PC-9 (cell line): Measurements from ENCODE around the gene TCAP. TPM values are rescaled to one million over a fixed set of nuclear protein-coding genes. Genes with fewer than 3 reads are reported as not detected.

Experiments used
- BruUV-seq: library from RNA; stranded (reverse); fragments of 400-500 nt; replicated peaks from 2 replicates; lab custom pipeline; 2021; lab: Mats Ljungman, UMichigan
- CTCF ChIA-PET: fragments of 300-600 bp; sonication (Branson Sonifier 250); formaldehyde crosslinking; loops from one replicate; lab custom pipeline; 2022; ENCODE audit warnings: antibody characterized with exemption; lab: Charles Lee
- POLR2A ChIA-PET: fragments of 300-600 bp; sonication (Branson Sonifier 250); formaldehyde crosslinking; loops from one replicate; lab custom pipeline; 2022; ENCODE audit warnings: antibody characterized with exemption; ENCODE audit not compliant: unreplicated experiment; lab: Charles Lee
- DNase-seq, 2 experiments: peaks; one replicate each; pipeline versions ENCODE4 v3.0.0 to v3.0.0-alpha.2; 2015 to 2022; ENCODE audit warnings: mixed read lengths in 1 of 2
- H2AFZ ChIP-seq: fragments of 200-600 bp; sonication (generic); 2 replicates; pipeline ENCODE4 v1.8.1; 2017; ENCODE audit warnings: antibody characterized with exemption
- H3F3A ChIP-seq: fragments of 200-600 bp; sonication (generic); 2 replicates; pipeline ENCODE4 v1.8.1; 2017; ENCODE audit warnings: antibody characterized with exemption, mild to moderate bottlenecking, low read depth; ENCODE audit not compliant: insufficient read depth
- H3K27ac ChIP-seq: fragments of 200-600 bp; sonication (generic); 2 replicates; pipeline ENCODE4 v1.6.1; 2016; ENCODE audit warnings: mixed run types
- H3K27me3 ChIP-seq: fragments of 200-600 bp; sonication (generic); 2 replicates; pipeline ENCODE4 v1.6.1; 2016; ENCODE audit warnings: low read depth, mixed run types; ENCODE audit not compliant: insufficient read depth
- H3K36me3 ChIP-seq: fragments of 200-600 bp; sonication (generic); 2 replicates; pipeline ENCODE4 v1.6.1; 2016; ENCODE audit warnings: low read depth, mixed run types
- H3K4me1 ChIP-seq: fragments of 200-600 bp; sonication (generic); replicated peaks from 2 replicates; pipeline ENCODE4 v1.6.1; 2016; ENCODE audit warnings: mixed run types; ENCODE audit not compliant: insufficient read depth
- H3K4me2 ChIP-seq: fragments of 200-600 bp; sonication (generic); 2 replicates; pipeline ENCODE4 v1.6.1; 2017; ENCODE audit warnings: mixed run types
- H3K4me3 ChIP-seq: fragments of 200-600 bp; sonication (generic); 2 replicates; pipeline ENCODE4 v1.6.1; 2016; ENCODE audit warnings: mixed run types
- H3K79me2 ChIP-seq: fragments of 200-600 bp; sonication (generic); 2 replicates; pipeline ENCODE4 v1.6.1; 2017; ENCODE audit warnings: low read depth, mixed run types
- H3K9me2 ChIP-seq: fragments of 200-600 bp; sonication (generic); 2 replicates; pipeline ENCODE4 v1.8.1; 2017; ENCODE audit warnings: mild to moderate bottlenecking; ENCODE audit not compliant: insufficient read depth
- H3K9me3 ChIP-seq: fragments of 200-600 bp; sonication (generic); 2 replicates; pipeline ENCODE4 v1.8.1; 2016; ENCODE audit warnings: low read depth; ENCODE audit not compliant: insufficient read depth
- H4K20me1 ChIP-seq: fragments of 200-600 bp; sonication (generic); 2 replicates; pipeline ENCODE4 v1.8.1; 2017; ENCODE audit not compliant: insufficient read depth
- CTCF ChIP-seq: fragments of 200-600 bp; sonication (generic); conservative IDR thresholded peaks from 2 replicates; pipeline ENCODE4 v1.6.1; 2017; ENCODE audit warnings: mixed run types, antibody characterized with exemption, mild to moderate bottlenecking, moderate library complexity
- EZH2 ChIP-seq: fragments of 200-600 bp; sonication (generic); IDR thresholded peaks from 2 replicates; pipeline ENCODE4 v1.8.0; 2017; ENCODE audit warnings: antibody characterized with exemption, low read depth
- intact Hi-C: fragments of 100-400 bp; cut with micrococcal nuclease; formaldehyde crosslinking; loops from one replicate; pipeline ENCODE4 v1.10.0; 2022; ENCODE audit not compliant: unreplicated experiment
- total RNA-seq: library from RNA; stranded (reverse); gene quantifications from 2 replicates; pipeline ENCODE4 v1.2.3, GENCODE V29; 2021

Gene TCAP
- total RNA-seq, 1 experiment from 2014 or later = 1.6 TPM

- BruUV-seq = no TSS peak
- no peaks in the 10 kb centered on the region for H3K9me3 ChIP-seq
- H3K79me2 ChIP-seq = no peaks in the 10 kb centered on the region
- intact Hi-C loops = no loop called here
- H4K20me1 ChIP-seq = peaks cover 10% of the 10 kb centered on the region; the same call in 1 of the 2 replicates
- no peak overlapping the region for H3K4me3 ChIP-seq
- no peak overlapping the region for H3K4me2 ChIP-seq
- CTCF ChIA-PET = no interaction called here
- H3K27ac ChIP-seq = no peak overlapping the region
- POLR2A ChIA-PET = no interaction called here
- no peaks in the 10 kb centered on the region for H3K27me3 ChIP-seq
- H2AFZ ChIP-seq = no peak overlapping the region
- H3K36me3 ChIP-seq = no peaks in the 10 kb centered on the region
- H3F3A ChIP-seq = no peaks in the 10 kb centered on the region
- H3K9me2 ChIP-seq = no peaks in the 10 kb centered on the region
- no peak for DNase-seq
- H3K4me1 ChIP-seq = no peaks in the 10 kb centered on the region
- TF ChIP-seq CTCF (no peak), EZH2 (no peak)
Observed at GRCh38 chr17:39650121-39650579, 15.0 kb upstream of the TCAP start.

GRCh38 chr17:39651923-39652586, 13.1 kb upstream of the TCAP start:
- H3K27me3 ChIP-seq = no peaks in the 10 kb centered on the region
- no peak overlapping the region for H3K4me3 ChIP-seq
- H3K27ac ChIP-seq = no peak overlapping the region
- no TSS peak for BruUV-seq
- H3K9me2 ChIP-seq = no peaks in the 10 kb centered on the region
- no peaks in the 10 kb centered on the region for H3K79me2 ChIP-seq
- H4K20me1 ChIP-seq = peaks cover 10% of the 10 kb centered on the region; the same call in 1 of the 2 replicates
- no peak overlapping the region for H2AFZ ChIP-seq
- TF ChIP-seq EZH2 = no peak
- no peak for TF ChIP-seq CTCF
- H3K36me3 ChIP-seq = no peaks in the 10 kb centered on the region
- intact Hi-C loops = no loop called here
- no peaks in the 10 kb centered on the region for H3K9me3 ChIP-seq
- ChIA-PET POLR2A (interaction anchor here (0.6 kb wide), 1 partner anchor 267 kb away, joined by 4 read pairs; no protein-coding TSS in a partner anchor), CTCF (interaction anchor here (0.6 to 2.4 kb wide), 3 partner anchors 20 to 48 kb away, joined by 3 to 7 read pairs (median 4); no protein-coding TSS in a partner anchor)
- H3F3A ChIP-seq = no peaks in the 10 kb centered on the region
- no peak overlapping the region for H3K4me2 ChIP-seq
- no peaks in the 10 kb centered on the region for H3K4me1 ChIP-seq
- DNase-seq = no peak

GRCh38 chr17:39652587-39653315, 12.4 kb upstream of the TCAP start:
- Histone ChIP-seq H3F3A (no peaks in the 10 kb centered on the region), H3K27me3 (no peaks in the 10 kb centered on the region), H3K79me2 (no peaks in the 10 kb centered on the region), H2AFZ (no peak overlapping the region), H4K20me1 (peaks cover 10% of the 10 kb centered on the region; the same call in 1 of the 2 replicates), H3K4me3 (no peak overlapping the region), H3K36me3 (no peaks in the 10 kb centered on the region), H3K27ac (no peak overlapping the region), H3K4me1 (no peaks in the 10 kb centered on the region), H3K9me3 (no peaks in the 10 kb centered on the region), H3K9me2 (no peaks in the 10 kb centered on the region), H3K4me2 (no peak overlapping the region)
- DNase-seq = no peak
- intact Hi-C loops = no loop called here
- ChIA-PET CTCF (interaction anchor here (1.8 to 2.4 kb wide), 2 partner anchors 19 to 31 kb away, joined by 4 to 7 read pairs; no protein-coding TSS in a partner anchor), POLR2A (interaction anchor here (0.6 kb wide), 1 partner anchor 268 kb away, joined by 4 read pairs; no protein-coding TSS in a partner anchor)
- BruUV-seq = no TSS peak
- TF ChIP-seq CTCF (no peak), EZH2 (no peak)
